AG09309 (cell line): Measurements from ENCODE around the gene OSBPL7.

Experiments
- DNase-seq: peaks from one replicate; pipeline ENCODE4 v3.0.0-alpha.2; 2010; ENCODE audit warnings: low read depth
- H3K4me3 ChIP-seq: 2 replicates; pipeline ENCODE4 v1.5.1; 2011; ENCODE audit warnings: mild to moderate bottlenecking, low read depth, low read length, moderate library complexity; ENCODE audit not compliant: control insufficient read depth
- TF ChIP-seq, protein P1 (sequence below): IDR thresholded peaks from 2 replicates; pipeline ENCODE4 v1.5.1; 2011; ENCODE audit warnings: mild to moderate bottlenecking, low read depth, low read length, inconsistent platforms; ENCODE audit not compliant: insufficient read depth, control insufficient read depth; ENCODE audit errors: missing control alignments

Gene OSBPL7

DNA sequence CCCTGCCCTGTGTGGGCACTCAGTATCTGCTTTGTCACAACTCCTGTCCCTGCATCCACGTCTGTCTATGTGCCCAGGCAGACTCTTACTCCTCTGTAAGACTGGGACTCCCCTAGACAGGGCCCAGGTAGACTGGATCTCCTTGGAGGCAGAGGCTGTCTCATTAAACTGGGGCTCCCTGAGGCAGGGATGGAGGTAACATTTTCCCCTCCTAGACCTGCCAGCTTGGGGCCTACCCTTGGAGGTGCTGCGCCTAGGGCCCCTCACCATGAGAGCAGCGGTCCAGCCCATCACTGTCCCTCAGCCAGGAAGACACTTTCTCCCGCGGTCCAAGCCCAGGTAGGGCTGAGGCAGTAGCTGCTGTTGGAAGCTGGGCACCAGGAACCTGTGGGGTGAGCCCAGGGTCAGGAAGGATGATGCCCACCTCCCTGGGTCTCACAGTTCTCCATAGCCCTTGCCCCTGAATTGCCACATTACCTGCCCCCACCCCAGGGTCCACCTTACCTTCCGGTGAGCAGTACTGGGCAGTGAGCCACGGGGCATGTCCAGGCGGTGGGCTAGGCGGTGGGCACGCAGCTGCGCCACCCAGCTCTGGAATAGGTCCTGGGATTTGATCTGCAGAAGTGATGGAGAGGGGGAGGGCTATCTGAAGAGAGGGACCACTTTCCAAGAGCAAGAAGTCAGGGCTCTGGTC lies 3.4 kb downstream of the OSBPL7 start:
- TF ChIP-seq, protein P1, sequence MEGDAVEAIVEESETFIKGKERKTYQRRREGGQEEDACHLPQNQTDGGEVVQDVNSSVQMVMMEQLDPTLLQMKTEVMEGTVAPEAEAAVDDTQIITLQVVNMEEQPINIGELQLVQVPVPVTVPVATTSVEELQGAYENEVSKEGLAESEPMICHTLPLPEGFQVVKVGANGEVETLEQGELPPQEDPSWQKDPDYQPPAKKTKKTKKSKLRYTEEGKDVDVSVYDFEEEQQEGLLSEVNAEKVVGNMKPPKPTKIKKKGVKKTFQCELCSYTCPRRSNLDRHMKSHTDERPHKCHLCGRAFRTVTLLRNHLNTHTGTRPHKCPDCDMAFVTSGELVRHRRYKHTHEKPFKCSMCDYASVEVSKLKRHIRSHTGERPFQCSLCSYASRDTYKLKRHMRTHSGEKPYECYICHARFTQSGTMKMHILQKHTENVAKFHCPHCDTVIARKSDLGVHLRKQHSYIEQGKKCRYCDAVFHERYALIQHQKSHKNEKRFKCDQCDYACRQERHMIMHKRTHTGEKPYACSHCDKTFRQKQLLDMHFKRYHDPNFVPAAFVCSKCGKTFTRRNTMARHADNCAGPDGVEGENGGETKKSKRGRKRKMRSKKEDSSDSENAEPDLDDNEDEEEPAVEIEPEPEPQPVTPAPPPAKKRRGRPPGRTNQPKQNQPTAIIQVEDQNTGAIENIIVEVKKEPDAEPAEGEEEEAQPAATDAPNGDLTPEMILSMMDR = no peak
- H3K4me3 ChIP-seq = no peak overlapping the region
- no peak for DNase-seq

DNA sequence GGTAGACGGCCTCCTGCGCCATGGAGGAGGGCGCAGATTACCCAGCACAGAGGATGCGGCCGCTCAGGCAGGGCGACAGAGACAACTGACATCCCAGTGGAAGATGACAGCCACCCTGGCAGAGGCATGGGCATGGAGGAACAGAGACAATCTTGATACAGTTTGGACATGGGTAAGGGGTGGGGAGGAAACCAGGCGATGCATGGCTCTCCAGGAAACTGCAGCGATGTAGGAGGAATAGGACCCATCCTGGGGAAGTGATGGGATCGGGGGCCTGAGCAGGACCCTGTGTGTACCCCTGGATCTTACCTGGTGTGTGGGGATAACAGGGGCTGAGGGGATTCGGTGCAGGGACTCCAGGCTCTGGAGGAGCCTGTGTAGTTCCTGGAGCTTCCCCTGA lies 4.6 kb downstream of the OSBPL7 start:
- TF ChIP-seq, protein P1 = no peak
- DNase-seq = no peak

DNA sequence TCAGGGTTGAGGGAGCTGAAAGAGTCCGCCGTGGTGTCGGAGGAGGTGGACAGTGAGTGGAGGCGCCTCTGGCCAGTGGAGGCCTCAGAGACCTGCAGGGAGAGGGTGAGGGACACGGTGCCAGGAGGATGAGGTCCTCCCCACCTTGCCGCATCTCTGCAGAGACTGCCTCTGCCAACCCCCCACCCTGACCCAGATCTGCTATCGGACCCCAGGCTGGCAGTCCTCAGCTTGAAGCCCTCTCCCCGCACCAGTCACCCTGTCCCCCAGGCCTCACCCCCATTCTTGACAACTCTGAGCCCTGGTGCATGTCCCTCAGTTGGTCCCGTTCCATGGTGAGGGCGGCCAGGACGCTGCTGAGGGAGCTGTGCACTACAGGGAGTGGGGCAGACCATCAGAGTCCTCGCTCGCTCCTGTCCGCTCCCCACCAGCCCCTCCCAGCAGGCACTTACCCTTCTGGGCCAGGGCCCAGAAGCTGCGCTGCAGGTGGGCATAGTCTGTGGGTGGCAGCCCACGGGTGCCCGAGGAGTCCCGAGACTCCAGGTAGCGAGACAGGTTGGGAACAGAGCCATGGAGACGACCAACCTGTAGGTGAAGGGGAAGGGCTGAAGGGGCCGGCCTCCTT lies 5.4 kb downstream of the OSBPL7 start:
- no peak overlapping the region for H3K4me3 ChIP-seq
- DNase-seq = no peak
- TF ChIP-seq, protein P1 = no peak

More for the DNA sequence above, 4.6 kb downstream of the OSBPL7 start:
- H3K4me3 ChIP-seq = no peak overlapping the region

DNA sequence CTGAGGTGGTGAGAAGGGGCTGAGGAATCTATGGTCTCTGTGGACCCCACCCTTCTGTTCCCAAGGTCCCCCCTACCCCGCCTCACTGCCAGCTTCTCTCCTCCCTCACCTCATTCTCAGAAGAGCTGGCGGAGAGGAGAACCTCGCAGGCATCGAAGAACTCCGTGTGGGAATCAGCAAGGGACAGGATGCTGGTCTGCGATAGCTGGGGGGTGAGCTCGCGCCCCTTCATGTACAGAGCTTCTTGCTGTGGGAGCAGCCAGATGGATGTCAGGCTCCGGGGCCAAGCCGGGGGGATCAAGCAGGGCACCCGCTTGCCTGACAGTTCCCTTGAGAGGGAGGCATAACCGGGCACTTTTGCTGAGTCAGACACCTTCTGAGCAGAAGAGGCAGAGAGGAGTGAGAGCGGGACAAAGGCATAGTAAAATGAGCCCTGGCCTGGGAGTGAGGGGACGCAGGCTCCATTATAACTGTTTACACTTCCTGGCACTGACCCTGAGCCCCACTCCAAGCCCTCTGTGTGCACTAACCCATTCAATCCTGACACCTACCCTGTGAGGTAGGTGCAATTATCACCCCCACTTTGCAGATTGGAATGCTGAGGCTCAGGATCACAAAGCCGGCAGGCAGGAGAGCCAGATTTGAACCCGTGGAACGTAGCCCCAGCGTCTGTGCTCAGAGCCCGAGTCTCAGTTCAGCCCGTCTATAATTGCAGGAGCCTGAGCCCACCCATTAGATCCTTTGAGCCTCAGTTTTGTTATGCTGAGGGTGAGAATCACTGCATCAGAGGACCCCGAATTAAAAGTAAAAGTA lies 6.3 kb downstream of the OSBPL7 start:
- H3K4me3 ChIP-seq = no peak overlapping the region
- TF ChIP-seq, protein P1 = no peak
- DNase-seq = no peak

DNA sequence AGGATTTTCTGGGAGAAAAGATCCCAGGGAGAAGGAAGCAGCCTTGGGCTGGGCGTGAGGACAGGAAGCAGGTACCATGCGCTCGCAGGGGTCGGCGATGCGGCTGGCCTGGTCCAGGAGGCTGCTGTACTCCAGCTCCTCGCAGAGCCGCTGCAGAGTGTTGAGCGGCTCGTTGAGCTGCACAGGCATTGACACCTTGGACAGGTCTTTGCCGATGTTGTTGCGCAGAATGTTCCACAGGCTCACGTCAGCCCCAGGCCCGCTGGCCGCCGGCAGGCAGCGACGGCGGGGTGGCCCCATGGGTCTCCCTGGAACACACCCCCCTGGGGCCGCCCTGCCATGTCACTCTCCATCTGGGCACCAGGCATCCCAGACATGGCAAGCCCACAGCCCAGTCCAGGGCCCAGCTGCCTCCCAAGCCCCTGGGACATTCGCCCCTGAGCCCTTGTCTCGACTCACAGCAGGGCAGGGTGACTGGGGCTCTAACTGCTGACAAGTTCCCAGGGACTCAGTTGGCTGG lies 8.0 kb downstream of the OSBPL7 start:
- no peak for DNase-seq
- TF ChIP-seq, protein P1 = no peak
- no peak overlapping the region for H3K4me3 ChIP-seq

DNA sequence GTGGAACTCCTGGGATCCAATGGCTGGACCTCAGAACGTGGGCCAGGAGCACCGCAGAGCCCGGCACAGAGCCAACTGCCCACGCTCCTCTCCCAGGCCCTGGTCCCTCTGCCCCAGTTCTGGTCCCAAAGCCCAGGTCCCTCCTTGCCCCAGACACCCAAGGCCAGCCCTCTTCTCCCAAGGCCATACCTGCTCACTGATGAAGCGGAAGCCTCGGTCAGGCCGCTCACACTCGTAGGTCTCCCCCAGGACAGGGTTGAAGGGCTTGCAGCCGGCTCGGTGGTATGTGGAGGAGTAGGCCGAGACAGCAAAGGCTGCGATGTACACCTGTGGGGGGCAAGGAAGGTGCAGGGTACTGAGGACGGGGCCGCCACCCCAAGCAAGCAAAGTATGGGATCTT lies 8.5 kb downstream of the OSBPL7 start:
- DNase-seq = no peak
- H3K4me3 ChIP-seq = no peak overlapping the region
- TF ChIP-seq, protein P1 = no peak
